HG03108 (cell line): ENCODE data around the gene ZNF433.
"Not testable (repeated sequence)": the region's sequence is repeated elsewhere in the genome, so short reads cannot be mapped to it uniquely, and the experiment has no call there.

ENCODE experiments used
- ATAC-seq: cut with Tn5 transposase; IDR thresholded peaks from one replicate; pipeline ENCODE4 v1.9.1; 2021; ENCODE audit warnings: moderate library complexity; ENCODE audit not compliant: unreplicated experiment

The ZNF433 gene

GRCh38 chr19:11991921-11992320 is 43.6 kb downstream of the ZNF433 start:
- not testable (repeated sequence) for ATAC-seq

GRCh38 chr19:11989112-11989456 is 46.4 kb downstream of the ZNF433 start:
- no peak for ATAC-seq

DNA sequence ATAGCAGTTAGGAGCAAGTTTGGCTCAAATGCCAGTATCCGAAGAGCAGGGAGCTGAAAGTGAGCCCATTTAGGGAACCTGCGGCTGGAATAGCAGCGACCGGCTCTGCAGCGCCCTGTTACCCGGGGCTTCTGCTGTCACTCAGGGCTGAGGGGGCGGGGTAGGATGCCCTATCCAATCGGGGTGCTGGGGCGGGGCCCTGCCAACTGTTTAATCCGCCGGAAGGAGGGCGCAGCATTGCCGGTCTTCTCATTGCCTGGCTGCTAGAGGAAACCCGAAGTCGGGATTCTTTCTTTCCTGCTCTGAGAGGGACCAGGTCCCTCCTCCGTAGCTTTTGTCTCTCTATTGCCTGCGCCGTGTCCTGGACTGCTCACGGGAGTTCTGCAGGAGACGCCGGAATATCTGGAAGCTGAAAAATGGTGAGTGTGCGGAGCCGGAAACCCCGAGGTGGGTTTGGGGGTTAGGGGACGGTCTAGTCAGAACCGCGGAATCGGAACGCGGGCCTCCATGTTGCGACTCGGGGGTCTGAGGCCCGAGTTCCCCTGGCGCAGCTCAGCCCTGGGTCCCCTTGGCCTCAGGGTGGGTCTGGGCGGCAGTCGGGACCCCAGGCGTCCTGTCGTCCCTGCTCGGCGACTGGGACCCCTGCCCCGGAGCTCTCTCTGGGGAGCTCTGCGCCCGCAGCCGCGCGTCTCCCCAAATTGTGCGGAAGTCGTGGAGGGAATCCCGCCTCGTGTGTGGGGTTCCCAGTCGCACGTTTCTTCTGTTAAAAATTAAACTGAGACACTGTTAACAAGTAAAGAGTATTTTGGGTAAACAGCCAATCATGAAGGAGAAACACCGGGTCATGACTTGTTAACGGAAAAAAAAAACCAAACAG is 47.8 kb downstream of the ZNF433 start:
- ATAC-seq, result peak; percentile 76

GRCh38 chr19:11986754-11987153 is 48.7 kb downstream of the ZNF433 start:
- no peak for ATAC-seq

DNA sequence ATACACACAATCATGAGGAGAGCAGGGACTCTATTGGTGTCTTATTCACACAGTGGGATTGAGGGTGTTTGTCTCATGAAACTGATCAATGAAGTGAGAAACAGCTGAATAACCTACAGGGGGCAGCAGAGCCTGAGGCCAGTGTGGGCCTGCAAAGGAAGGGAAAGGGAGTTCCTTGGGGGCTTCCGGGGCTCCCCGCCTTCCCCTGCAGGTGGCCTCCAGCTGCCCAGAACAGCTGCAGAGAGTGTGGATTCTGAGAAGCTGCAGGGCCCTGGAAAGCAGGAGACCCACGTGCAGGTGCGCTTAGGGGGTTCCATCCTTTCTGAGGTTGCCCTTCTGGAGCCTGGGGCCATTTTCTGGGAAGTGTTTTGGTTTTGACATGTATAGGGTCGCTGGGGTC is 50.5 kb downstream of the ZNF433 start:
- no peak for ATAC-seq

DNA sequence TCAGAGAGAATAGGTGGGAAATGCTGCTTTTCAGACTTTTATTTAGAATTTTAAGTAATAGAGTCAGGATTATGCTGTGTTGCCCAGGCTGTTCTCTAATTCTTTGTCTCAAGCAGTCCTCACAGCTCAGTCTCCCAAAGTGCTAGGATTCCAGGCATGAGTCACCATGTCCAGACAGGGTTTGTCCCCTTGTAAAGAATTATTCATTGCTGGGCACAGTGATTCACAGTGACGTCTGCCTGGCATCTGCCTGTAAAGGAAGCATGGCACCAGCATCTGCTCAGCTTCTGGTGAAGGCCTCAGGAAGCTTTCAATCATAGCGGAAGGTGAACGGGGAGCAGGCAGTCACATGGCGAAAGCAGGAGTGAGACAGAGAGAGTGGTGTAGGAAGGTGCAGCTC is 53.0 kb downstream of the ZNF433 start:
- no peak for ATAC-seq

DNA sequence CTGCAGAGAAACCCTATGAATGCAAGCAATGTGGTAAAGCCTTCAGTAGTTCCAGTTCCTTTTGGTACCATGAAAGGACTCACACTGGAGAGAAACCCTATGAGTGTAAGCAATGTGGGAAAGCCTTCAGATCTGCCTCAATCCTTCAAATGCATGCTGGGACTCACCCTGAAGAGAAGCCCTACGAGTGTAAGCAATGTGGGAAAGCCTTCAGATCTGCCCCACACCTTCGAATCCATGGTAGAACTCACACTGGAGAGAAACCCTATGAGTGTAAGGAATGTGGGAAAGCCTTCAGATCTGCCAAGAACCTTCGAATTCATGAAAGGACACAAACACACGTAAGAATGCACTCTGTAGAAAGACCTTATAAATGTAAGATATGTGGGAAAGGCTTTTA is 56.0 kb downstream of the ZNF433 start:
- no peak for ATAC-seq

DNA sequence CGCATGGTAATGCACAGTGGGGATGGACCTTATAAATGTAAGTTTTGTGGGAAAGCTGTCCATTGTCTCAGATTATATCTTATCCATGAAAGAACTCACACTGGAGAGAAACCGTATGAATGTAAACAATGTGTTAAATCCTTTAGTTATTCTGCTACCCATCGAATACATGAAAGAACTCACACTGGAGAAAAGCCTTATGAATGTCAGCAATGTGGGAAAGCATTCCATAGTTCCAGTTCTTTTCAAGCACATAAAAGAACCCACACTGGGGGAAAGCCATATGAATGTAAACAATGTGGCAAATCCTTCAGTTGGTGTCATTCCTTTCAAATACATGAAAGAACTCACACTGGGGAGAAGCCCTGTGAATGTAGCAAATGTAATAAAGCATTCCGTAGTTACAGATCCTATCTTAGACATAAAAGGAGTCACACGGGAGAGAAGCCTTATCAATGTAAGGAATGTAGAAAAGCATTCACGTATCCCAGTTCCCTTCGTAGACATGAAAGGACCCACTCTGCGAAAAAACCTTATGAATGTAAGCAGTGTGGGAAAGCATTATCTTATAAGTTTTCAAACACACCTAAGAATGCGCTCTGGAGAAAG is 56.9 kb downstream of the ZNF433 start:
- no peak for ATAC-seq

DNA sequence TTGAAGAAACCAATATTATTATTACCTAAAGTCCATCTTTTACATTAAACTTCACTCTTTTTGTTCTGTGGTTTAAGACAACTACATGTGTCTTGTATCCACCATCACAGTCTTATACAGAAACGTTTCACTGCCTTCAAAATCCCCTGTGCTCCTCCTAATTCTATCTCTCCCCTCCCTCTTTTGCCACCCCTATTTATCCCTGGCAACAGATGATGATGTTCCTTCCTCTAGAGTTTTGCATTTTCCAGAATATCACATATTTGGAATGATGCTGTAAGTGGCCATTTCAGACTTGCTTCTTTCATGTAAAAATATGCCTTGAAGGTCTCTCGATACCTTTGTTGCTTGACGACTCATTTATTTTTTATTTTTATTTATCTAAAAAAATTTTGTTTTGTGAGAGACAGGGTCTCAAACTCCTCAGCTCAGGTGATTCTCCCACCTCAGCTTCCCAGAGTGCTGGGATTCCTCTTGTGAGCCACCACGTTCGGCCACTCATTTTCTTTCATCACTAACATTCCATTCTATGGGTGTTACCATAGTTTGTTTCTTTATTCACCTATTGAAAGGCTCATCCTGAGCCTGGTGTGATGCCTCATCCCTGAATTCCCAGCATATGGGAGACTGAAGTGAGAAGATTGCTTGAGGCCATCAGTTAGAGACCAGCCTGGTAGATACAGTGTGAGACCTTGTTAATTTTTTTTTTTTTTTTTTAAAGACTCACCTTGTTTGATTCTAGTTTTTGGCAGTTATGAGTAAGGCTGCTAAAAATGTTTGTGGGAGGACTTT is 62.3 kb downstream of the ZNF433 start:
- no peak for ATAC-seq

DNA sequence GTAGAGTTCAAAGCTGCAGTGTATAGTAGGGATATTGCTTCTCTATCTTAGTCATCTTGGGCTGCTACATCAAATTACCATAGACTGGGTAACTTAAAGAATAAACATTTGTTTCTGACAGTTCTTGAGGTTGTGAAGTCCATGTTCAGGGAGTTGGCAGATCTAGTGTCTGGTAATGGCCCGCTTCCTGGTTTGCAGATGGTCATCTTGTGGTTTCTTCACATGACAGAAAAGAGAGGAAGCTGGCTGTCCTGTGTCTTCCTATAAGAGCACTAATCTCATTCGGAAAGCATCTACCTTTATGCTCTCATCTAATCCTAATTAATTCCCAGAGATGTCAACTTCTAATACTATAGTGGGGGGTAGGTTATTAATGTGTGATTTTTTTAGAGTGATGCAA is 64.4 kb downstream of the ZNF433 start:
- ATAC-seq, result no peak

DNA sequence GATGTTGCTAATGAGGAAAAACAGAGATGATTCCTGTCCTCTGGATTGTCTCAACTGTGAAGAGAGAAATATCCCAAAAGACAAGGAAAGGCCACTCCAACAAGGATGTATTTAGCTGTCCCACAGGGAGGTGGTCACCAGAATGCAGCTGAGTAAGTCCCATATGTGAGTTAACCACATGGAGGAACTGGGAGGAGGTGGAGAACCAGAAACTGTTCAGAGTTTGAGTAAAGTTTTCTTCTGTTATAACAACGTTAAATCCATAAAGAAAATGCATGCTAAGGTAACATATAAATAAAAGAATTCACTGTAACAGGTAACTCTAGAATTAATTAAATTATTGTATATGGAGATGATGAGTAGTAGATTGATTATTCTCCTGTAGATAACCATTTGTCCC is 65.3 kb downstream of the ZNF433 start:
- no peak for ATAC-seq

DNA sequence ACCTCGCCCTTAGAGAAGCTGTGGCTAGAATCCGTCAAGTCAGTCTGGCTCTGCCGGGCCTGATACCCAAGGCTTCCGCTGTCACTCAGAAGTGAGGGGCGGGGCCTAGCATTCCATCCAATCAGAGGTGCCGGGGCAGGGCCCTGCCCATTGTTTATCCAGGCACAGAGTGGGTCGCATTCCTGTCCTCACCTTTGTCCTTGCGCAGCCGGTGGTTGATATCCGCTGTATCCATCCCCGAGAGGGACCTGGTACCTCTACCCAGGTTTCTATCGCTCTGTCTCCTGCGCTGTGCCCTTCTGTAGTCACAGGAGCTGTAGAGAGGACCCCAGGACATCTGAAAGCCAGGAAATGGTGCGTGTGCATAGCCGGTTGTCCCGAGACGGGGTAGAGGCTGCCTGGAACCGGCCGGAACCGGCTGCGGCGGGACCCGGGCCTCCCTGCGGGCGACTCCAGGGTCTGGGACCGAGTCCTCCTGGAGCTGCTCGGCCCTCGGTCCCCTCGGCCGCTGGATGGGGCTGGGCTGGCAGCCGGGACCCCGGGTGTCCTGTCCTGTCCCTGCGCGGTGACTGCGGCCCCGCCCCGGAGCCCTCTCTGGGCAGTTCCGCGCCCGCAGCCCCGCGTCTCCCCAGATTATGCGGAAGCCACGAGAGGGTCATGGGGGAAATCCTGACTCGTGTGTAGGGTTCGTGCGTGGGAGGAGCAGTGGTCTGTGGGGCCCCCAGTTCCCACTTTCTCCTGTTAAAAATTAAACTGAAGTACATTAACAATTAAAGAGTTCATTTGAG is 70.4 kb downstream of the ZNF433 start, which contains the start of gene ZNF763:
Gene ZNF763, plus strand, starts transcription at position 183 of the 788 bp plus-strand sequence. Its CDS starts 169 bp downstream, at position 352.
- ATAC-seq, result peak; percentile 83
